Astrocyte (in vitro differentiated cells and primary cell): Measurements from ENCODE around the gene UCN.

Experiments
- EZH2 ChIP-seq: IDR thresholded peaks from 2 replicates; pipeline ENCODE4 v1.6.1; 2012; ENCODE audit warnings: mild to moderate bottlenecking, low read length, inconsistent platforms; ENCODE audit not compliant: insufficient read depth
- TF ChIP-seq, protein P1 (sequence below): IDR thresholded peaks from 2 replicates; pipeline ENCODE4 v1.5.1; 2011; ENCODE audit warnings: low read depth, mild to moderate bottlenecking, inconsistent platforms, low read length, moderate library complexity; ENCODE audit not compliant: insufficient read depth

DNA sequence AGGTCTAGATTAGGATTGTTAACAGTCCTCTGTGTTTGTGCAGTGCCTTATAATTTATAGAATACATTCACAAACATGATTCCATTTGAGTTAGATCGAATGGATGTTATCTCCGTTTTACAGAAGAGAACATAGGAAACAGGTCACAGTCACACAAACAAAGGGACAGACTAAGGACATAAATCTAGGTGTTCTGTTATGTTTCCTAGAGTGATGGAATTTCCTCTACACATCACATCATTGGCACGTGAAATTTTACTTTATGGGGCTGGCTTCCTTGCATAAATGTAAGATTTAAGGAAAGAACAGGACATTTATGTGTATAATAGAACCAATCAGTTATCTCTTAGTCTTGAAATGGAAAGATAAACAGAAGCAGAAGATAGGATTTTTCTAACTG, 19.6 kb downstream of the UCN start:
- TF ChIP-seq, protein P1, sequence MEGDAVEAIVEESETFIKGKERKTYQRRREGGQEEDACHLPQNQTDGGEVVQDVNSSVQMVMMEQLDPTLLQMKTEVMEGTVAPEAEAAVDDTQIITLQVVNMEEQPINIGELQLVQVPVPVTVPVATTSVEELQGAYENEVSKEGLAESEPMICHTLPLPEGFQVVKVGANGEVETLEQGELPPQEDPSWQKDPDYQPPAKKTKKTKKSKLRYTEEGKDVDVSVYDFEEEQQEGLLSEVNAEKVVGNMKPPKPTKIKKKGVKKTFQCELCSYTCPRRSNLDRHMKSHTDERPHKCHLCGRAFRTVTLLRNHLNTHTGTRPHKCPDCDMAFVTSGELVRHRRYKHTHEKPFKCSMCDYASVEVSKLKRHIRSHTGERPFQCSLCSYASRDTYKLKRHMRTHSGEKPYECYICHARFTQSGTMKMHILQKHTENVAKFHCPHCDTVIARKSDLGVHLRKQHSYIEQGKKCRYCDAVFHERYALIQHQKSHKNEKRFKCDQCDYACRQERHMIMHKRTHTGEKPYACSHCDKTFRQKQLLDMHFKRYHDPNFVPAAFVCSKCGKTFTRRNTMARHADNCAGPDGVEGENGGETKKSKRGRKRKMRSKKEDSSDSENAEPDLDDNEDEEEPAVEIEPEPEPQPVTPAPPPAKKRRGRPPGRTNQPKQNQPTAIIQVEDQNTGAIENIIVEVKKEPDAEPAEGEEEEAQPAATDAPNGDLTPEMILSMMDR: no peak
- TF ChIP-seq EZH2: no peak
